Measurements from ENCODE around the gene FAM149A.

Gene FAM149A

DNA sequence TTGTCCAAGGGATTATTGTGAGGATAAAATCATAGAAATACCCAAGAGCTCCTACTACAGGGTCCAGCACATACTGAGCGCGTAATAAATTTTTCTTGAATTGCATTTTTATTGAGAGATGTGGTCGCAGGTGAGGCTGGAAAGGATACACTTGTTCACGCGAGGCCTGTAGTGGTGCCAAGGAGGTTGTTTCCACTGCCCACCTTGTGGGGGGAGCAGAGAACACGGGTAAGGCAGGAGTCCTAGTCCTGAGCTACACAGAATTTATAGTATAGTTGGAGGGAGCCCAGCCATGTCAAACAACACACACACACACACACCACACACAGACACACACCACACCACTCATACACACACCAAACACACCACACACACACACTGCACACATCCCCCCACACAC, 55.1 kb downstream of the FAM149A start:
- no peak for DNase-seq

DNA sequence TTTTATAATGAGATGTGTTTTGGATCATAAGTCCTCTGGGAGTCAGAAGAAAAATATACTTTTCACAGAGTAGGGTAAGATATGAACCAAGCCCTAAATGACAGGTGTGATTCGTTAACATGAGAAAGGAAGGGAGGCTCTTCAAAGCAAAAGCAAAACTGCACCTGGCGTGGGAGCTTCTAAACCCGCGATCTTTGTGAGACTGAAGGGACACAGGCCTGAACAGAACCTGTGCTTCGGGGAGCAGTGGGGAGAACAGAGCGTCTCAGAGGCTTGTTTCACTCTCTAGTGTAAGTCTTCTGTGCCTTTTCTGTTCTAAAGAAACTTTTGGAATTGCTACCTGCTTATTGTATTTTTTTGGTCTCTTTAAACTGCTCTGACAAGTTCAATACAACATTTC, 56.6 kb downstream of the FAM149A start:
- DNase-seq, result no peak

DNA sequence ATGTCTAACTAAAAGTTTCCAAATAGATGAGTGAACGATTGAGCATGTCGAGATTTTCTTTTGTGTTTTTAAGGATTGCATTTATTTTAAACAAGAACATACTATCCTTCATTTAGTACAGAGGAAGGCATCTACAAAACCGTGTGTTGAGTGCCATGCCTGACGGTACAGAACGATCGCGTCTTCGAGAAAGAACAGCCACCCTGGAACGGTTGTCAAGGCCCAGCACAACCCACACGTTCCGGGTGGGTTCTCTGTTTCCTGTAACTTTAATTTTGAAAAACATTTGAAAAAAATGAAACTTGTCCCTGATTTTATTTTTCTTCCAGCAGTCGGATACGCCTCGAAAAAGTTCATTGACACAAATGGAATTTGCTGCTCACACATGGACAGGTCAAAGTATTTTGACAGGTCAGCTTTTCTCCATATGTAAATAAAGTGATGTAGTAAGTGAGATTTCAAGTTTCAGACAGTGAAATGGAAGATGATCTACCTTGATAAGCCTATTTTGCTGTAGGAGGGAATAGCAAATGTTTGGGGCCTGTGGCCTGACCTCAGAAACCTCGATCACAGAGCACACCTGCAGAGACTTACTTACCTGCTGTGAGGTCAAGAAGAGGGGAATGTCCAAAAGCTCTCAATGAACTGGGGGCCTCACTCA, 62.5 kb downstream of the FAM149A start:
- DNase-seq, result no peak

DNA sequence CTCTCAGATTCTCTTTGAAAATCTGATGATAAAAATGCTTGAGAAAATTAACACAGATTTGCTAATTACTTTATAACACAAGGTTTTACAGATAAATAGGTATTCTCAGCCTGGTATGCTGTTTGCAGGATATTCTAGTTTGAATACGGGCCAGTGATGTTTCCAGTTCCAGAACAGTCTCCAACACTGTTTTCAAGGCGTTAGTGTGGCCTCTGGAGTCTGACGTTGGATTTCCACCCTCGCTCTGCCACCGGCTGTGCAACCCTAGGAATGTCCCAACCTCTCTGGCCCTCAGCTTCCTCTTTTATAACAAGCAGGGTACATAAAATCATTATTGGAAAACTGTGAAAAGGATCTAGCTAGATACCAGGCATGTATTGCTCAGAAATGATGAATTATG, 63.1 kb downstream of the FAM149A start:
- DNase-seq, result no peak

DNA sequence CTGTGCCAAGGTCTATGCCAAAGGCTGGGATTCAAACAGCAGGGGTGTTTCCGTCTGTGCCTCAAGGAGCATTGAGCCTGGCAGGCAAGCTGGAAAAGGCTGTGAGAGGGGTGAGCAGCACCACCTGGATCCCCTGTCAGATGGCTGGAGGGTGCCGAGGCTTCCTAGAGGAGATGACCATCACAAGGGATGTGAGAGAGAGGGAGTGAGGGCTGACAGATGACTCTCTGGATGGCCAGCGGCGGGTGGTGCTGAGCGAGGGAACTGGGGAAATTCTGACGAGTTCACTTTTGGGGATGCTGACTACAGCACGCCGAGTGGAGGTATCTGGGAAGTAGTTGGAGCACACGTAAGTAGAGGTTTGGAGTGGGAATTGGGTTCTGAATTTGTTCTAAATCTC, 64.2 kb downstream of the FAM149A start:
- DNase-seq, result no peak

DNA sequence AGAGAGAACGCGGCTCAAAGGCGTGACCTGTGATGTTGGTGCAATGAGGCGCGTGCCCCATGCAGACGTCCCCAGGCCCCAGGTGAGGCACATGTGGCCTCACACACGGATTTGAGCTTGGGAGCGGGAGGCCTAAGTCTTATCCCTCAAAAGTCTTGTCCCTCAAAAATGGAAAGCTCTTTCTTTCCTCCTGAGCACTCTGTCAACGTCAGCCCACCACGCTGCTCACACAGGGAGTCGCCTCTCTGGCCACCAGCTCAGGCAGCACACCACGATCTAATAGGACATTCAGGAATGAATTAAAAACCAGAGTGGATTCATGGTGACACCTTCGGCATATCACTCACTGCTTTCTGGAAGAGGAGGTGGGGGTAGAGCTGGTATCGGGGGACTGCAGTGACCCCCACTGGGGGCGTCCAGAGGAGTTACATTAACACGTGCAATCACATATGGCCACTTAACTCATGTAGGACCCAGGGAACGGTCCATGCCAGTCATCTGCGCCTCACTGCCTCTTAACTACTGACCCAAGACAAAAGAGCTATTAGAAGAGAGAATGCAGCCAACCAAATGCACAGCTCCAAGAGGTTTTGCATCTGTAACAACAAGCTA, 64.9 kb downstream of the FAM149A start:
- no peak for DNase-seq

DNA sequence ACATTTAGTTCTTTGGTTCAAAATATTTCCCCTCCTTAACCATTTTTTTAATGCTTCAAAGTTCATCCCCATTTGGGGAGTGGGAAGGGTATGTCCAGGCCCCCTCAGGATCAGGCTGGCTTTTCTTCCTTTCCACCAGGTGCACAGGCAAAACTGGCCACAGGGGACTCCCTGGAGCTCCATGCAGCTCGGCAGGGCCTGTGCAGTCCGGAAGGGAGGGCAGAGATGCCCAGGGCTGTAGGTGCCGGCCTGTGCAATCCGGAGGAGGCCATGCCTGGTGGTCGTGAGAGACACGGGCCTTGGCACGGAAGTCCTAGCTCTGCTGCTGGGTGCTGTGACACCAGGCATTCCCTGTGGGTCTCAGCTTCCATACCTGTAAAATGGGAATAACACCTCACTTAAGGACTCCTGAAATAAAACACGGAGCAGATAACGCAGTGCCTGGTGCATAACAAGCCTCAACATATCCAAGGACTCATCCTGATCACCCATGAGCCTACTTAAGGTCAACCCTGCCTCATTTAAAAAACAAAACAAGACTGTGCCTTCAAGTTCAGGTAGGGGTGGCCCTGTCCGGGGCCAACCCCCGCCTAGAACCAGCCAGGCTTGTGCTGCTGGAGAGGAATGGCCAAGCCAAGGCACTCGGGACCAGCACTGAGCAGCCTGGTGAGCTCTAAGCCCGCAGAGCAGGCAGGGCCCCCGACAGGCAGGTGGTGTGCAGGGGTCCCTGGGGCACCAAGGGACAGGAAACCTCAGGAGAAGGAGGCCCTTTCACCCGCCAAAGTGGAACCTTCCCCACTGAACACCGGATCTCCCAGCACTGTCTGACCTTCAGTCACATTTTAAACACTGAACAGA, 65.7 kb downstream of the FAM149A start:
- no peak for DNase-seq

DNA sequence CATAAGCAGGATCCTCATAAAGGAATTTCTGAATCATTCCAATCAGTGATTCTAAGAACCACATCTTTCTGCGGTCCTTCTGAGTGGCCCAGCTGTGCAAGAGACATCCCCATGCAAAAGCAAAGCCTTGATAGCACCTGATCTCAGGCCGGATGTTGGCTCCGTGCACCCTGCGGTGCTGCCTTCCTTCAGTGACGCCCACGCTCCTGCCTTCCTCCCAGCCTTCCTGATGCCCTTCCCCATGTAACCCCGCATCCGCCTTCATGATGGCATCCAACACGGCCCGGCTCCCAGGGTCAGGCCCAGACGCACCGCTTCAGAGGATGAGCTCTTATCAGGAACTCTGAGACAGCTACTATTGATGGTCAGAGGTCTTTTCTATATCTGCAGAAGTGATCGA, 66.5 kb downstream of the FAM149A start:
- DNase-seq, result no peak

DNA sequence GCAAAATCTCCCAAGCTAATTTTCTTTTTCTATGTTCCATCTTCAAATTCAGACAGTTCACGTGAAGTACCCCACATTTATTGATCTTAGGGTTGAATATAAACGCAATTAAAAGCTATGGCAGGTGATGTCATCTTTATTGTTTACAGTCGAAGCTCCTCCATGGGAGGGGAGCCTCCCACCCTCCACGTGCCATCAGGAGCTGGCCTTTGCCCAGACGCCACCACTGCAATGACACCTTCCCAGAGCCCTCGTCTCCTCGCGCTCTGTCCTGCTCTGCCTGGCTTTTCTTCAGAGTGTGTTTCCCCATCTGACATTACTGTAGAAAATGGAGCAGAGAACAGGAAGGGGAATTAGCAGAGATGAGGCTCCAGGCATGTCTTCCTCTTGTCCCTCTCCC, 68.0 kb downstream of the FAM149A start:
- no peak for DNase-seq

DNA sequence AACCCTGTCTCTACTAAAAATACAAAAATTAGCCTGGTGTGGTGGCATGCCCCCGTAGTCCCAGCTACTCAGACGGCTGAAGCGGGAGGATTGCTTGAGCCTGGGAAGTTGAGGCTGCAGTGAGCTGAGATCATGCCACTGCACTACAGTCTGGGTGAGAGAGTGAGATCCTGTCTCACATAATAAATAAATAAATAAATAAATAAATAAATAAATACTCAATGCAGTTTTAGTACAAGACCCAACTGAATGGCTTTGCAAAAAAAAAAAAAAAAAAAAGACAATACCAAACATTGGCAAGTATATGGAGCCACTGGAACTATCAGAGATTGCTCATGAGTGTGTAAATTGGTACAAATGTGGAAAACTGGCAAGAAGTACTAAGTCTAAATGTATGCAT, 83.6 kb downstream of the FAM149A start:
- DNase-seq, result no peak

DNA sequence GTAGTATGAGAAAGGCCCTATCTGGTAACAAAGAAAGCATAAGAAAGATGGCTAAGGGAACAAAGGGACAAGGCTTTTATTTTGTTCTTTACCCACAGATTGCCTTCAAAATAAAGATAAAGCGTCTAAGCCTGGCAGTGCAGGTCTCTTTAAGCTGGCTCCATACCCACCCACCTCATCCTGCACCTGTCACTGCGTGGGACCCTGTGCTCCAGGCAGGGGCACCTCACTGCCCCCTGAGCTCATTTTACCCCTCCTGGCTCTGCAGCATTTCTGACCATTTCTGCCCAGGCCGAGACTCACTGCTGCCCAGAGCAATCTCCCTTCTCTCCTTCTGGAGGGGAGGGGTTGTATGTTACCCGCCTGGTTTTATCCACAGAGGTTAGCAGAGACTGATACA, 85.2 kb downstream of the FAM149A start:
- DNase-seq, result no peak

DNA sequence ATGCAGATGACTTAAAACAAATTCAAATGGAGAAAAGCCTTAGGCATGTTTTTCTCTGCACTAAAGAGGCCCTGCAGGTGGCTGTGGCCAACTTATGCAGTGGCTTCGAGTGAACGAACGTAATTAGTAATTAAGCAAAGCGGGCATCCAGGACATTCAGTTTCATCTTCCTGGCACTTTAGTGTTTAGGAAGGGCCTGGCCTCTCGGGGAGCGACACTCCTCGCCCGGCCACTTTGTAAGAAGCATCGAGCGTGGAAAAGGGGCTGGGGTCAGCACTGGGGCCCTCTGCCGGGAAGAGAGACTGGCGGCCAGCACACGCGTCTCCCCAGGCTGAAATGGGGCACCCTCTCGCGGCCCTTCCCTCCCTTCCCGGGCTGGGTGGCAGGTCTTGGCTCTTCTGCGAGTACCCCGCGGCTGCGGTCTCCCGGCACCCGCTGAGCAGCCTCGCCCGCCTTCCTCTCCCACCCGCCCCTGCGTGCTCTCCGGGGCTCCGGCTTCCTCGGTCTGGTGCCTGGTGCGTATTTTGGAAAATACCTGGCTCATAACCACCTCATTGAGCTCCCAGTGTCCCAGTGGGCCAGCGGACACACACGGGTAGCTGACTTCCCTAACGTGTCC, 86.2 kb downstream of the FAM149A start:
- DNase-seq, result no peak

DNA sequence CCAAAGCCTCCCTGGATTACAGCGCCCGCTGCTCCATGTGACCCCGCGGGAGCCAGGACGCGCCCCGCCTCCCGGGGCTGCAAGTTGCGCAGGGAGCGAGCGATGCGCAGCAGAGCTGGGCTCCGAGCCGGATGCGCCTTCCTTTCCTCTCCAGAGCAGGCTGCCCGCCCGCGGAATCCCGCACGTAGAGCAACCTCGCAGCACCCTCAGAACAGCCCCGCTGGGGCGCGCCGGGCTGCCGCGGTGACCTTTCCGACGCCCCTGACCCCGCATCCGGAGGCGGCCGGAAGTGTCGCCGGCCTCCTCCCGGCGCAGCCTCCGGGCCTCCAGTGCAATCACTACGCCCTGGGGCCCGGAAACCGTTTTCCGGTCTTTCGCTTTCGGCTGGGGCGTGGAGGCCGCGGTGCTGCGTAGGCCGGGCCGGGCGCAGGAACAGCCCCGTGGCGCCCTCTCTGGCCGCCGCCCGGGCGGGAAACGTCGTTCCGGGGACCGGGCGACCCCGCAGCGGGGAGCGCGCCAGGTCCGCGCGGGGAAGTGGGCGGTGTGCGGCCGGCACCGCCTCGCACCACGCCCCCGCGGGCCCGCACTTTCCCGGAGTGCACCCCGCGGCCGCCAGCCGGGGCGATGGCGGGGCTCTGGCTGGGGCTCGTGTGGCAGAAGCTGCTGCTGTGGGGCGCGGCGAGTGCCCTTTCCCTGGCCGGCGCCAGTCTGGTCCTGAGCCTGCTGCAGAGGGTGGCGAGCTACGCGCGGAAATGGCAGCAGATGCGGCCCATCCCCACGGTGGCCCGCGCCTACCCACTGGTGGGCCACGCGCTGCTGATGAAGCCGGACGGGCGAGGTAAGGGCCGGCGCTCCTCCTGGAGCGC, 86.9 kb downstream of the FAM149A start, which contains the start of gene CYP4V2:
Gene CYP4V2, plus strand, starts transcription at position 368 of the 866 bp plus-strand sequence. Its CDS starts 257 bp downstream, at position 625.
- peak; percentile 92 for DNase-seq

DNA sequence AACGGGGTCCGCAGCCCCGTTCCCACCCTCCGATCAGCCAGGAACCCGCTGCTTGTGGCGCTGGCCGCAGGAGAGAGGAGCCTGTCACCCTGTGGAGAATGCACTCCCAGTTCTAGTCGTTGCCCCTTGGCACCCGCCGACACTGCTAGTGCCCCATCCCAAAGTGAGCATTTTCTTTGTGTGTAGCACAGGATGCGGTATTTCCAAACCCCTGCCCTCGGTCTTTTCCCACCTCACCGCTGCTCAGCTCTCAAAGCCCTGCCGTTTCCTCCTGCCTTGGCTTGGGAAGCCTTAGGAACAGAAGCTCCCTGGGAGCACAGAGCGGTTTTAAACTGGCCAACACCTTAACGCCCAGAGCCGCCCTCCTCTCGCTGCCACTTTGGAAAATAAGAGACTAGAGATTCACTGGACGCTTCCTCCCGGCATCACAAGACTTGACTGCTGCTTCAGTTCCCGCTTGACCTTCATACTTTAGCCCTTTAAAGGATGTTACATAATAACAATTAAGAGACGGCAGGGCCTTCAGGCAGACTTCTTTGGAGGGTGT, 87.6 kb downstream of the FAM149A start:
- peak; percentile 81 for DNase-seq

DNA sequence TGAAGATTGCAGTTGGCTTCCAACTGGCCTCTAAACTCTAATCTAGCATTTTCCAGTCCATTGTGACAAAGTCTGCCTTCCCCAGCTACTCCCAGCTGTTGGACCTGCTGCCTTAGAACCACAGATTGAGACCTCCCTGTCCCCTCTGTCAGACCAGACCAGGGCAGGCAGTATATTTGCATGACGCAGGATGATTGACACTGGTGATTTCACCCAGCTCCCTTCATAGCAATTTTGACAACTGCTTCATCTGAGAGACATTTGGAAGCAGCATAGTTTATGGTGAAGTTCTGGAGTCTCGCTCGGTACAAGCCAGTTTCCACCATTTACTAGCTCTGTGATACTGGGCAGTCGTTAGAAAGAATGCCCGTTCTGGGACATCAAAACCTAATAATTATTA, 89.3 kb downstream of the FAM149A start:
- no peak for DNase-seq

DNA sequence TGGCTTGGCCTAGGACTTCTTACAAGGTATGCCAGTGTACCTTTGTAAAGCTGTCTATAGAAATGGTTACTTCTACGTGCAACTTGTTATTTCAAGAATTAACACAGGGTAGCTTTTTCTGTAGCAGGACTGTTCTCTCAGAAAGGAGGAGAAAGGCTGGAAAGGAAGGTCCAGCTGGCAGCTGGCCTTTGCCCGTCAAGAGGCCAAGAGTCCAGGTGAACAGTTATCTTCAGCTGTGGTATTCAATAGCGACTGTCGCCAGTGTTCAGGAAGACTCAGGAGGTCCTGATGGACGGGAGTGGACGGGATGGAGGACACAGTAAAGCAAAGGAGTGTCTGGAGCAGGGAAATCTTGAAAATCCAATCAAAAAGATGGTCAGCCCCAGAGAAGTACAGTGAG, 91.6 kb downstream of the FAM149A start:
- DNase-seq, result no peak

DNA sequence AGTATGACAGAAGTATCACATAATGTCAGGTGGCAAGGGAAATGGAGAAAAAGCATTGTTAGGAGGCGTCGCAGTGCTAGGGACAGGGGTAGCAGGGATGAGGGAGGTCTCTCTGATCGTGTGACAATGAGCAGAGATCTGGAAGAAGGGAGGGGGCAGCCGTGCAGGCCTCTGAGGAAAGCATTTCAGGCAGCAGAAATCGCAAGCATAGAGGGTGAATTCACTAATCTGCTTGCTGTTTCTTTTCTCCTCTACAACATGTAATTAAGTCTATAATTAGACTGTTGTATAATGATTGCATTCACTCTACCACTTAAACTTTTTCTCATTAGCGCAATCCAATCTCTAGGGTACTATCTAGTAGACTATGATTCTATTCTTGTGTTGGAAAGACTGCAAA, 96.0 kb downstream of the FAM149A start:
- no peak for DNase-seq

DNA sequence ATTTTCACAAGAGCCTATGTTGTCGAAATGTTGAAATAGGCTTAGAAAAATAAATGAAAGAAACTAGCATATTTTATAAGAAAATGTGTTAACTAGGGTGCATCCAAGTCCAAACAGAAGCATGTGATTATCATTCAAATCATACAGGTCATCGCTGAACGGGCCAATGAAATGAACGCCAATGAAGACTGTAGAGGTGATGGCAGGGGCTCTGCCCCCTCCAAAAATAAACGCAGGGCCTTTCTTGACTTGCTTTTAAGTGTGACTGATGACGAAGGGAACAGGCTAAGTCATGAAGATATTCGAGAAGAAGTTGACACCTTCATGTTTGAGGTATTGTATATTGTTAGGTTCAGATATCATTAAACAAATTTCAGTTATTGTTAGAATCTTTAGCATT, 96.5 kb downstream of the FAM149A start:
- DNase-seq, result no peak

DNA sequence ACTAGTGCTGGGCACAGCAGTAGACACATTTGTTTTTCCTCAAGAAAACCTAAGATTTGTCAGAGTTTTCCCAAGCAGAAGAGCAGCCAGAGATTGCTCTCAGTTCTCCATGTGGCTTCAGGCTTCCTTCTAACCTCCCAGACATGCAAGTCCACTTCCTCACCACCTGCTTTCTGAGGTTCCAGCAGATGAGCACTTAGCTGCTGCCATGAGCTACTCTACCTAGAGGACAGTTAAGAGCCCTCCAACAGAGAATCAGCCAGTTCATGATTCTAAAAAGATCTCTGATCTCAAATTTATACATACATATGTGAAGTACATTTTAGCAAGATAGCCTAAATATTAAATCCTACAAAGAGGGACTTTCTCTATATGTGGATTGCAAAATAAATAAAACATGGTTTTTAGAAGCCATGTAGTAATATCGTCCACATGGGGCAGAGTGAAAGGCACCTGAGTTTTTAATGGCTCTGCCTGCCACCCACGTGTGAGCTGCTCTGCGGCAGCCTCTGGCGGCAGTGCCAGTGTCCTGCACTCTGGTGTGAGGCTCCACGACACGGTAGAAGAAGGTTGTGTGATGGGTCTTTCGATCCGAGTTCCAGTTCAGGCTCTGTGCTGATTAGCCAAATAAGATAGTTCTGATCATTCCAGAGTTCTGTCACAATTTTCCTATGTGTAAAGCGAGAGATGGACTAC, 97.2 kb downstream of the FAM149A start:
- DNase-seq, result peak; percentile 66

DNA sequence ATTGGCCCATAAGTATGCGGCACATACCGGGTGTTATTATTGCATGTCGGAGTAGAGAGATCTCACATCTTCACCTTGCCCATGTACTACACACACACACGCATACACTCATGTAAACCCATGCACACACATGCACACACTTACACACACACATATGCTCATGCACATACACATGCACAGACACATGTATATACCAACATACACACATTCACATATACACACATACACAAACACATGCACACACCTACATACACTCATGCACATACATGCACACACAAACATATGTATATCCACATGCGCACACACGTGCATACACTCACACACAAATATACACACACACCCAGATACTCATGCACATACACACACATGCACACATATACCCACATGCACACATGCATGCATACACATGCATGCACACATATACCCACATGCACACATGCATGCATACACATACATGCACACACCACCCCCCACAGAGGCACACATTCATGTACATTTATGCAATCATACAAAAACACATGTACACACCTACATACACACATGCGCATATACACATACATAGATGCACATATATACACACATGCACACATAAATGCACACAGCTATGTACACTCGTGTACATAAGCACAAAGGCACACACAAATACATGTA, 98.1 kb downstream of the FAM149A start:
- no peak for DNase-seq

DNA sequence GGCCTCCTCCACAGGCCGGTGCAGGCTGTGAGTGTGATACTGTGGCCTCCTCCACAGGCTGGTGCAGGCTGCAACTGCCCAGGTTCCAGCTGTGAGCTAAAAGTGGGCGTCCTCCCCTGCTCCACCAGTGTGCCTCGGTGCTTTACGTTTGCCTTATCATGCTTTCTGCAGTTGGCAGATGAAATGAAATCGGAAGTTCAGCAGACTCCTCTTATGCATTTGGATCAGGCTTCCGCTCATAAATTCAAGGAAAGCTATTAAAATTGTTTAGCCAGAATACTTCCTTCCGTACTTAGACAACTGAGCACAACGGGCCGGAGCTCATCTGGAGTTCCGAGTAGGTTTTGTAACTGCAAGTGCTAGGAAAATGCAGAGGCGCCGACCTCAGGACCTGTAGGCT, 98.9 kb downstream of the FAM149A start:
- no peak for DNase-seq

Measured in activated CD8-positive, alpha-beta memory T cell treated with anti-CD3 and anti-CD28 coated beads for 24 hours (primary cell).